Left ventricle myocardium inferior (tissue), 1 donor: ENCODE data around the gene TMEM163. TPM values are rescaled to one million over a fixed set of nuclear protein-coding genes. Genes with fewer than 3 reads are reported as not detected.

Experiments
- DNase-seq: peaks from one replicate; pipeline ENCODE4 v3.0.0-alpha.2; 2020
- H3K27ac ChIP-seq: fragments of 200-600 bp; replicated peaks from 2 replicates; pipeline ENCODE4 v1.8.0; 2021
- H3K27me3 ChIP-seq: fragments of 200-600 bp; 2 replicates; pipeline ENCODE4 v1.8.0; 2021; ENCODE audit warnings: low read depth
- H3K36me3 ChIP-seq: fragments of 200-600 bp; 2 replicates; pipeline ENCODE4 v1.8.0; 2021
- H3K4me1 ChIP-seq: fragments of 200-600 bp; 2 replicates; pipeline ENCODE4 v1.8.0; 2021
- H3K4me3 ChIP-seq: fragments of 200-600 bp; 2 replicates; pipeline ENCODE4 v1.8.0; 2021; ENCODE audit warnings: mild to moderate bottlenecking, moderate library complexity
- H3K9me3 ChIP-seq: fragments of 200-600 bp; replicated peaks from 2 replicates; pipeline ENCODE4 v1.8.0; 2021
- CTCF ChIP-seq: fragments of 200-600 bp; IDR thresholded peaks from 2 replicates; pipeline ENCODE4 v1.8.0; 2021; ENCODE audit warnings: antibody characterized with exemption, mild to moderate bottlenecking, borderline replicate concordance
- intact Hi-C: fragments of 100-400 bp; cut with micrococcal nuclease; formaldehyde crosslinking; loops from one replicate; pipeline ENCODE4 v1.11.0; 2022
- total RNA-seq: library from RNA; stranded (reverse); fragmentation: NEBNext Ultra II Directional; extraction: Animal tissue kit (Norgen Biotek cat#: 25700); gene quantifications from one replicate; pipeline ENCODE4 v1.2.1, GENCODE V29; 2021
- donor health status: DM: no; HTN: yes; CAD: no; lungs with severe emphysema.

Gene TMEM163
- total RNA-seq, 1 donor from 2014 or later: 0.22 TPM

DNA sequence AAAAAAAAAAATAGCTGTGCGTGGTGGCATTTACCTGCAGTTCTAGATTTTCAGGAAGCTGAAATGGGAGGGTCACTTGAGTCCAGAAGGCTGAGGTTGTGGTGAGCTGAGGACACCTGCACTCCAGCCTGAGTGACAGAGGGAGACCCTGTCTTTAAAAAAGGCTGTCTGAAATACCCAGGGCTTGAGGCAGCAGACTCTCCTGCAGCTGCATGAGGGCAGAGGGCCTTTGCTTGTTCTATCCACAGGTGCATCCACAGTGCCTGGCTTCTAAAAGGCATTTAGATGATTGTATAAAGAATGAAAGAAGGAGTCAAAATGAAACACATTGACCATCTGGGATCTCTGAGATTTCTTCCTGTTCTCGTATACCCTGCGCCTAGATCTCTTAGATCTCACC lies 312.1 kb downstream of the TMEM163 start:
- no peak overlapping the region for H3K27ac ChIP-seq
- no peak for DNase-seq
- no peaks in the 10 kb centered on the region for H3K27me3 ChIP-seq
- TF ChIP-seq CTCF: no peak
- peaks cover 12% of the 10 kb centered on the region for H3K36me3 ChIP-seq
- intact Hi-C loops: loop anchor here (5.0 kb wide), 1 partner anchor 519 kb away; no protein-coding TSS in a partner anchor
- no peaks in the 10 kb centered on the region for H3K9me3 ChIP-seq
- peaks cover 84% of the 10 kb centered on the region for H3K4me1 ChIP-seq
- no peak overlapping the region for H3K4me3 ChIP-seq

GRCh38 chr2:134406311-134406710 lies 312.5 kb downstream of the TMEM163 start:
- Histone ChIP-seq H3K36me3 (peaks cover 12% of the 10 kb centered on the region), H3K9me3 (no peaks in the 10 kb centered on the region), H3K4me3 (no peak overlapping the region), H3K27ac (no peak overlapping the region), H3K27me3 (no peaks in the 10 kb centered on the region), H3K4me1 (peaks cover 84% of the 10 kb centered on the region)
- no peak for DNase-seq
- intact Hi-C loops: loop anchor here (5.0 kb wide), 1 partner anchor 519 kb away; no protein-coding TSS in a partner anchor
- TF ChIP-seq CTCF: no peak

Other genes starting within 250 kb of the TMEM163 start
- gene ACMSD, start 119.6 kb upstream of the TMEM163 start, total RNA-seq: not detected
- 16.9 TPM for gene CCNT2, start 199.8 kb upstream of the TMEM163 start, total RNA-seq